ENCODE data around the gene MYO7B. TPM values are rescaled to one million over a fixed set of nuclear protein-coding genes. Genes with fewer than 3 reads are reported as not detected.

Gene MYO7B
- polyA plus RNA-seq, 1 of the 3 experiments (the other 2 are of a cell fraction) = 0.08 TPM

DNA sequence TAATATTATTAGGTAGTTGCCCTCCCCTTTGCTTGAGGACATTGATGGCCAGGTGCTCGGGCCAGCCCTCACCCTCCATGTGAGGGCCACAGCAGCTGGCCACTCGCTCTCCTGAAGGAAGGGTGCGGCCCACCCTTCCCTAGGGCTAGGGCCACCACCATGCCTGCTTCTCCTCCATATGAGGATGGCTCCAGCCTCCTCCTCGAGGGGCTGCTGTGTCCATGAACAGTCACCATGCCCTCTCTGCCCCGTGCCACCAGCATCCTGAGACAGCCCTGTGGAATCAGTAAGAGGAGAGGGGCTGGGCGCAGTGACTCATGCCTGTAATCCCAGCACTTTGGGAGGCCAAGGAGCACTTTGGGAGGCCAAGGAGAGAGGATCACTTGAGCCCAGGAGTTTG lies 112.8 kb downstream of the MYO7B start:
- H3K36me3 ChIP-seq (replicated peaks in 1 of 2; ENCODE audit: control insufficient read depth in 1 of 2, insufficient read depth in 2 of 2, low read length in 1 of 2) = no peaks in the 10 kb centered on the region
- no peak for DNase-seq
- H2AFZ ChIP-seq (ENCODE audit: low read depth) = no peak overlapping the region
- H3K27ac ChIP-seq (ENCODE audit: low read depth in 2 of 2, low read length in 1 of 2) = no peak overlapping the region
- no peaks in the 10 kb centered on the region for H3K27me3 ChIP-seq (ENCODE audit: insufficient read depth)
- H3F3A ChIP-seq (replicated peaks; ENCODE audit: insufficient read depth) = no peaks in the 10 kb centered on the region
- H3K9ac ChIP-seq = no peak overlapping the region
- TF ChIP-seq NRF1 (IDR thresholded peaks at IDR 0.05; ENCODE audit: low read depth, low read length) = no peak
- TF ChIP-seq, protein P1, sequence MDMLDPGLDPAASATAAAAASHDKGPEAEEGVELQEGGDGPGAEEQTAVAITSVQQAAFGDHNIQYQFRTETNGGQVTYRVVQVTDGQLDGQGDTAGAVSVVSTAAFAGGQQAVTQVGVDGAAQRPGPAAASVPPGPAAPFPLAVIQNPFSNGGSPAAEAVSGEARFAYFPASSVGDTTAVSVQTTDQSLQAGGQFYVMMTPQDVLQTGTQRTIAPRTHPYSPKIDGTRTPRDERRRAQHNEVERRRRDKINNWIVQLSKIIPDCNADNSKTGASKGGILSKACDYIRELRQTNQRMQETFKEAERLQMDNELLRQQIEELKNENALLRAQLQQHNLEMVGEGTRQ (IDR thresholded peaks at IDR 0.05; ENCODE audit: borderline replicate concordance, low read depth, low read length) = no peak
- TF ChIP-seq, protein P2, sequence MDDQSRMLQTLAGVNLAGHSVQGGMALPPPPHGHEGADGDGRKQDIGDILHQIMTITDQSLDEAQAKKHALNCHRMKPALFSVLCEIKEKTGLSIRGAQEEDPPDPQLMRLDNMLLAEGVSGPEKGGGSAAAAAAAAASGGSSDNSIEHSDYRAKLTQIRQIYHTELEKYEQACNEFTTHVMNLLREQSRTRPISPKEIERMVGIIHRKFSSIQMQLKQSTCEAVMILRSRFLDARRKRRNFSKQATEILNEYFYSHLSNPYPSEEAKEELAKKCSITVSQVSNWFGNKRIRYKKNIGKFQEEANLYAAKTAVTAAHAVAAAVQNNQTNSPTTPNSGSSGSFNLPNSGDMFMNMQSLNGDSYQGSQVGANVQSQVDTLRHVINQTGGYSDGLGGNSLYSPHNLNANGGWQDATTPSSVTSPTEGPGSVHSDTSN (IDR thresholded peaks at IDR 0.05) = no peak
- H3K4me1 ChIP-seq (ENCODE audit: control insufficient read depth in 1 of 2, insufficient read depth in 2 of 2, low read depth in 1 of 2, low read length in 1 of 2) = peaks cover 0 to 48% of the 10 kb centered on the region in 2 experiments; a peak in 1 of 4 replicates
- ChIA-PET POLR2A (no interaction called here), CTCF (interaction anchor here (2.9 to 3.2 kb wide), 3 partner anchors 8 to 57 kb away, joined by 14 to 37 read pairs (median 21); no protein-coding TSS in a partner anchor)
- WGBS (ENCODE audit: low lambda C conversion rate) = 95% methylated on average over 4 of the region's 6 CpGs
- H3K4me3 ChIP-seq (ENCODE audit: low read depth in 2 of 2, low read length in 1 of 2) = no peak overlapping the region
- no peak overlapping the region for H3K4me2 ChIP-seq
- no peaks in the 10 kb centered on the region for H3K79me2 ChIP-seq (ENCODE audit: insufficient read depth)
- H3K9me3 ChIP-seq = no peaks in the 10 kb centered on the region
- no peaks in the 10 kb centered on the region for H4K20me1 ChIP-seq (ENCODE audit: insufficient read depth)
- no peaks in the 10 kb centered on the region for H3K9me2 ChIP-seq

DNA sequence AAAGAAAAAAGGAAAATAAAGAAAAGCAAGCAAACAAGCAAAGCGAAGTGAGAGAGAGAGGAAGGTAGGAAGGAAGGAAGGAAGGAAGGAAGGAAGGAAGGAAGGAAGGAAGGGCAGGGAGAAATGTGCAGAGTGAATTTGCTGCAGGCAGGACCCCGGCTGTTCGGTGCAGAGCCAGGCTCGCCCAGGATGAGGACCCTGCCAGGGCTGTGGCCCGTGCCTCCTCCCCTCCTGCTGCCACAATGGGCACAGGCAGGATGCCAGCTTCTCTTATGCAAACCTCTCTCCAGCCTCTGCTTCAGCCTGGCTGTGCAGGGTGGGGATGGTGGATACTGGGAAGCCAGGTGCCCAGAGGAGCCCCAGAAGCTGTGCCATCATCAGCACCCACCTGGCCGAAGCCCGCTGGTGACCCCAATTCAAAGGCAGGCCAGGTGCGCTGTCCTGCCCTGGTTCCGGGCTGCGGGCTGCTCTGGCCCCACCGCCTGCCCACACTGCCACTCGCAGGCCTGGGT lies 113.7 kb downstream of the MYO7B start:
- H3K27ac ChIP-seq (ENCODE audit: low read depth in 2 of 2, low read length in 1 of 2) = no peak overlapping the region
- H3K9ac ChIP-seq = no peak overlapping the region
- H3K4me2 ChIP-seq = no peak overlapping the region
- no peaks in the 10 kb centered on the region for H3F3A ChIP-seq (replicated peaks; ENCODE audit: insufficient read depth)
- H4K20me1 ChIP-seq (ENCODE audit: insufficient read depth) = no peaks in the 10 kb centered on the region
- WGBS (ENCODE audit: low lambda C conversion rate) = 87% methylated on average over 10 of the region's 12 CpGs
- no peak overlapping the region for H2AFZ ChIP-seq (ENCODE audit: low read depth)
- H3K4me1 ChIP-seq (ENCODE audit: control insufficient read depth in 1 of 2, insufficient read depth in 2 of 2, low read depth in 1 of 2, low read length in 1 of 2) = peaks cover 0 to 49% of the 10 kb centered on the region in 2 experiments; a peak in 1 of 4 replicates
- H3K9me2 ChIP-seq = no peaks in the 10 kb centered on the region
- no peak for DNase-seq
- TF ChIP-seq RFX5 (IDR thresholded peaks at IDR 0.05; ENCODE audit: low read length) = no peak
- TF ChIP-seq MXI1 (IDR thresholded peaks at IDR 0.05; ENCODE audit: low read depth, low read length) = no peak
- no peak for TF ChIP-seq FOXJ3 (CRISPR knock-in tag; IDR thresholded peaks at IDR 0.05)
- no peak for TF ChIP-seq RAD21 (IDR thresholded peaks at IDR 0.05; ENCODE audit: low read length)
- ChIA-PET POLR2A (no interaction called here), CTCF (interaction anchor here (0.7 to 3.2 kb wide), 18 partner anchors 9 to 186 kb away, joined by 3 to 37 read pairs (median 4); no protein-coding TSS in a partner anchor)
- no peaks in the 10 kb centered on the region for H3K27me3 ChIP-seq (ENCODE audit: insufficient read depth)
- no peak overlapping the region for H3K4me3 ChIP-seq (ENCODE audit: low read depth in 2 of 2, low read length in 1 of 2)
- H3K79me2 ChIP-seq (ENCODE audit: insufficient read depth) = no peaks in the 10 kb centered on the region
- no peaks in the 10 kb centered on the region for H3K9me3 ChIP-seq
- no peaks in the 10 kb centered on the region for H3K36me3 ChIP-seq (replicated peaks in 1 of 2; ENCODE audit: control insufficient read depth in 1 of 2, insufficient read depth in 2 of 2, low read length in 1 of 2)

DNA sequence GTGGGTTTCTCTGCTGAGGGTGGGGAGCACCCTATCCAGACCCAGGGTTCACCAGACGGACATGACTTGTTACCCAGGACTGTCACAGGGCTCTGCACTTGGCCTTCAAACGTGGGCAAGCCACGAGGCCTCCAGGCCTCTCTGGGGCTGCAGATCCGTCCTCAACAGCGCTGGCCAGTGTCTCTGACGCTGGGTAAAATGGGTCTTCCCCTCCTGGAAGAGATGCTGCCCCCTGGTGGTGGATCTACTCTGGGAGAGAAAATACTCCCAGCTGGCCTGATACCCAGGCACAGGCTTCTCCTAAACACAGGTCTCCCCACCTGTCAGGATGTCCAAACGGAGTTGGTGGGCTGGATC lies 114.2 kb downstream of the MYO7B start:
- Histone ChIP-seq H3K9me2 (no peaks in the 10 kb centered on the region), H3K27me3 (ENCODE audit: insufficient read depth) (no peaks in the 10 kb centered on the region), H3K9ac (no peak overlapping the region), H3F3A (replicated peaks; ENCODE audit: insufficient read depth) (no peaks in the 10 kb centered on the region), H3K4me3 (ENCODE audit: low read depth in 2 of 2, low read length in 1 of 2) (peak overlapping the region in 1 of 2 experiments; percentile 30; a peak in 1 of 4 replicates), H3K4me2 (no peak overlapping the region), H4K20me1 (ENCODE audit: insufficient read depth) (no peaks in the 10 kb centered on the region), H3K9me3 (no peaks in the 10 kb centered on the region), H2AFZ (ENCODE audit: low read depth) (peak overlapping the region; percentile 52; the same call in 1 of the 2 replicates), H3K36me3 (replicated peaks in 1 of 2; ENCODE audit: control insufficient read depth in 1 of 2, insufficient read depth in 2 of 2, low read length in 1 of 2) (no peaks in the 10 kb centered on the region), H3K27ac (ENCODE audit: low read depth in 2 of 2, low read length in 1 of 2) (no peak overlapping the region; a peak in 1 of 4 replicates), H3K4me1 (ENCODE audit: control insufficient read depth in 1 of 2, insufficient read depth in 2 of 2, low read depth in 1 of 2, low read length in 1 of 2) (peaks cover 0 to 50% of the 10 kb centered on the region in 2 experiments; a peak in 1 of 4 replicates), H3K79me2 (ENCODE audit: insufficient read depth) (no peaks in the 10 kb centered on the region)
- CTCF ChIA-PET = interaction anchor here (0.5 to 3.2 kb wide), 37 partner anchors 9 to 325 kb away, joined by 3 to 37 read pairs (median 4); partner anchors contain the start of genes LIMS2 and SFT2D3
- TF ChIP-seq MXI1 (IDR thresholded peaks at IDR 0.05; ENCODE audit: low read depth, low read length) = peak; percentile 24; the same call in 1 of the 2 replicates
- TF ChIP-seq RAD21 (IDR thresholded peaks at IDR 0.05; ENCODE audit: low read length) = peak; percentile 69
- TF ChIP-seq, protein P3, sequence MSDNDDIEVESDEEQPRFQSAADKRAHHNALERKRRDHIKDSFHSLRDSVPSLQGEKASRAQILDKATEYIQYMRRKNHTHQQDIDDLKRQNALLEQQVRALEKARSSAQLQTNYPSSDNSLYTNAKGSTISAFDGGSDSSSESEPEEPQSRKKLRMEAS (IDR thresholded peaks at IDR 0.05; ENCODE audit: low read depth) = peak; percentile 74
- TF ChIP-seq SIN3A (IDR thresholded peaks at IDR 0.05; ENCODE audit: borderline replicate concordance, low read depth, low read length) = no peak
- TF ChIP-seq JUND (IDR thresholded peaks at IDR 0.05) = no peak
- TF ChIP-seq, protein P4, sequence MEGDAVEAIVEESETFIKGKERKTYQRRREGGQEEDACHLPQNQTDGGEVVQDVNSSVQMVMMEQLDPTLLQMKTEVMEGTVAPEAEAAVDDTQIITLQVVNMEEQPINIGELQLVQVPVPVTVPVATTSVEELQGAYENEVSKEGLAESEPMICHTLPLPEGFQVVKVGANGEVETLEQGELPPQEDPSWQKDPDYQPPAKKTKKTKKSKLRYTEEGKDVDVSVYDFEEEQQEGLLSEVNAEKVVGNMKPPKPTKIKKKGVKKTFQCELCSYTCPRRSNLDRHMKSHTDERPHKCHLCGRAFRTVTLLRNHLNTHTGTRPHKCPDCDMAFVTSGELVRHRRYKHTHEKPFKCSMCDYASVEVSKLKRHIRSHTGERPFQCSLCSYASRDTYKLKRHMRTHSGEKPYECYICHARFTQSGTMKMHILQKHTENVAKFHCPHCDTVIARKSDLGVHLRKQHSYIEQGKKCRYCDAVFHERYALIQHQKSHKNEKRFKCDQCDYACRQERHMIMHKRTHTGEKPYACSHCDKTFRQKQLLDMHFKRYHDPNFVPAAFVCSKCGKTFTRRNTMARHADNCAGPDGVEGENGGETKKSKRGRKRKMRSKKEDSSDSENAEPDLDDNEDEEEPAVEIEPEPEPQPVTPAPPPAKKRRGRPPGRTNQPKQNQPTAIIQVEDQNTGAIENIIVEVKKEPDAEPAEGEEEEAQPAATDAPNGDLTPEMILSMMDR (IDR thresholded peaks at IDR 0.05) = peak; percentile 84
- no peak for TF ChIP-seq YY1 (IDR thresholded peaks at IDR 0.05; ENCODE audit: low read depth)
- TF ChIP-seq SMC3 (IDR thresholded peaks at IDR 0.05; ENCODE audit: low read depth, low read length) = peak; percentile 79
- WGBS (ENCODE audit: low lambda C conversion rate) = 12% methylated on average over 6 of the region's 7 CpGs
- POLR2A ChIA-PET = no interaction called here
- peak; percentile 86 for DNase-seq
